OCI-LY1 (cell line): ENCODE data around the gene PNMT.

Experiments
- H2AFZ ChIP-seq: fragments of 200-600 bp; sonication (generic), shearing (Covaris generic); 2 replicates; pipeline ENCODE4 v1.6.0; 2014; ENCODE audit warnings: antibody characterized with exemption, mild to moderate bottlenecking, low read length
- H3F3A ChIP-seq: fragments of 200-600 bp; sonication (generic), shearing (Covaris generic); 2 replicates; pipeline ENCODE4 v1.6.0; 2014; ENCODE audit warnings: mild to moderate bottlenecking, antibody characterized with exemption, low read length, moderate library complexity; ENCODE audit not compliant: insufficient read depth
- H3K27ac ChIP-seq: fragments of 200-600 bp; sonication (generic); 2 replicates; pipeline ENCODE4 v1.5.1; 2014; ENCODE audit warnings: low read length, mixed run types, mild to moderate bottlenecking, low read depth; ENCODE audit not compliant: poor library complexity, severe bottlenecking
- H3K27me3 ChIP-seq: fragments of 200-600 bp; sonication (generic); 2 replicates; pipeline ENCODE4 v1.6.0; 2014; ENCODE audit warnings: antibody characterized with exemption, mild to moderate bottlenecking, low read length, moderate library complexity; ENCODE audit not compliant: insufficient read depth
- H3K36me3 ChIP-seq: fragments of 200-600 bp; sonication (generic); 2 replicates; pipeline ENCODE4 v1.6.1; 2014; ENCODE audit warnings: mild to moderate bottlenecking, antibody characterized with exemption, low read length, moderate library complexity, mixed read lengths; ENCODE audit not compliant: insufficient read depth
- H3K4me1 ChIP-seq: fragments of 200-600 bp; sonication (generic); 2 replicates; pipeline ENCODE4 v1.5.1; 2014; ENCODE audit warnings: mild to moderate bottlenecking, low read length, moderate library complexity; ENCODE audit not compliant: insufficient read depth, severe bottlenecking
- H3K4me2 ChIP-seq: fragments of 200-600 bp; sonication (generic), shearing (Covaris generic); 2 replicates; pipeline ENCODE4 v1.6.1; 2014; ENCODE audit warnings: low read length
- H3K4me3 ChIP-seq: fragments of 200-600 bp; sonication (generic); 2 replicates; pipeline ENCODE4 v1.5.1; 2014; ENCODE audit warnings: low read length, low read depth, mild to moderate bottlenecking, mixed read lengths; ENCODE audit not compliant: poor library complexity, severe bottlenecking
- H3K79me2 ChIP-seq: fragments of 200-600 bp; shearing (Covaris generic); 2 replicates; pipeline ENCODE4 v1.6.1; 2016; ENCODE audit warnings: mixed run types, low read length, mixed read lengths; ENCODE audit not compliant: insufficient read depth
- H3K9ac ChIP-seq: fragments of 200-600 bp; sonication (generic), shearing (Covaris generic); 2 replicates; pipeline ENCODE4 v1.6.1; 2014; ENCODE audit warnings: mild to moderate bottlenecking, low read length, mixed read lengths
- H3K9me2 ChIP-seq: fragments of 200-600 bp; sonication (generic), shearing (Covaris generic); 2 replicates; pipeline ENCODE4 v1.6.1; 2014; ENCODE audit warnings: low read depth, mild to moderate bottlenecking, low read length, mixed read lengths
- H3K9me3 ChIP-seq: fragments of 200-600 bp; shearing (Covaris generic); 2 replicates; pipeline ENCODE4 v1.6.1; 2014; ENCODE audit warnings: low read length, mixed read lengths
- H4K20me1 ChIP-seq: fragments of 200-600 bp; sonication (generic), shearing (Covaris generic); 2 replicates; pipeline ENCODE4 v1.6.0; 2016; ENCODE audit warnings: mild to moderate bottlenecking, low read length; ENCODE audit not compliant: insufficient read depth
- CTCF ChIP-seq: fragments of 200-600 bp; sonication (generic), shearing (Covaris generic); IDR thresholded peaks from 2 replicates; pipeline ENCODE4 v1.5.1; 2017; ENCODE audit warnings: mild to moderate bottlenecking, antibody characterized with exemption, low read length, moderate library complexity, mixed read lengths
- EZH2 ChIP-seq: fragments of 200-600 bp; sonication (generic), shearing (Covaris generic); IDR thresholded peaks from 2 replicates; pipeline ENCODE4 v1.8.0; 2017; ENCODE audit warnings: borderline replicate concordance, mixed run types, mild to moderate bottlenecking, antibody characterized with exemption, low read length, moderate library complexity, mixed read lengths

PNMT gene

GRCh38 chr17:39640591-39641031, 27.6 kb upstream of the PNMT start:
- no peak overlapping the region for H3K9ac ChIP-seq
- H3F3A ChIP-seq = no peaks in the 10 kb centered on the region
- H3K79me2 ChIP-seq = no peaks in the 10 kb centered on the region; the same call in 1 of the 2 replicates
- H3K4me1 ChIP-seq = peaks cover 25% of the 10 kb centered on the region
- no peak overlapping the region for H3K27ac ChIP-seq
- no peaks in the 10 kb centered on the region for H3K27me3 ChIP-seq
- no peaks in the 10 kb centered on the region for H3K9me2 ChIP-seq
- no peak overlapping the region for H2AFZ ChIP-seq
- no peaks in the 10 kb centered on the region for H3K9me3 ChIP-seq
- no peaks in the 10 kb centered on the region for H3K36me3 ChIP-seq
- no peak overlapping the region for H3K4me3 ChIP-seq
- TF ChIP-seq EZH2 (no peak), CTCF (no peak)
- H3K4me2 ChIP-seq = no peak overlapping the region
- no peaks in the 10 kb centered on the region for H4K20me1 ChIP-seq

GRCh38 chr17:39641097-39641496, 27.2 kb upstream of the PNMT start:
- no peaks in the 10 kb centered on the region for H3F3A ChIP-seq
- H3K27ac ChIP-seq = no peak overlapping the region
- no peak overlapping the region for H2AFZ ChIP-seq
- no peak overlapping the region for H3K4me2 ChIP-seq
- no peak overlapping the region for H3K4me3 ChIP-seq
- H3K36me3 ChIP-seq = no peaks in the 10 kb centered on the region
- peaks cover 20% of the 10 kb centered on the region for H3K4me1 ChIP-seq
- H3K79me2 ChIP-seq = no peaks in the 10 kb centered on the region; the same call in 1 of the 2 replicates
- TF ChIP-seq CTCF (no peak), EZH2 (no peak)
- no peaks in the 10 kb centered on the region for H3K9me2 ChIP-seq
- H3K9me3 ChIP-seq = no peaks in the 10 kb centered on the region
- H3K27me3 ChIP-seq = no peaks in the 10 kb centered on the region
- H3K9ac ChIP-seq = no peak overlapping the region
- H4K20me1 ChIP-seq = no peaks in the 10 kb centered on the region

- H3K27ac ChIP-seq = no peak overlapping the region
- H3K4me3 ChIP-seq = no peak overlapping the region
- no peaks in the 10 kb centered on the region; the same call in 1 of the 2 replicates for H3K79me2 ChIP-seq
- no peak for TF ChIP-seq CTCF
- TF ChIP-seq EZH2 = no peak
- H3F3A ChIP-seq = no peaks in the 10 kb centered on the region
- no peak overlapping the region for H3K9ac ChIP-seq
- H3K4me1 ChIP-seq = peaks cover 13% of the 10 kb centered on the region
- no peaks in the 10 kb centered on the region for H3K9me2 ChIP-seq
- no peaks in the 10 kb centered on the region for H3K27me3 ChIP-seq
- H3K36me3 ChIP-seq = no peaks in the 10 kb centered on the region
- no peaks in the 10 kb centered on the region for H3K9me3 ChIP-seq
- H2AFZ ChIP-seq = no peak overlapping the region
- H3K4me2 ChIP-seq = no peak overlapping the region
- H4K20me1 ChIP-seq = no peaks in the 10 kb centered on the region
These were observed 26.4 kb upstream of the PNMT start for GRCh38 chr17:39641883-39642282.
